Sciatic nerve (tissue), 2 donors: ENCODE results near the gene OBI1. TPM values are rescaled to one million over a fixed set of nuclear protein-coding genes. Genes with fewer than 3 reads are reported as not detected.

ENCODE experiments used
- ATAC-seq: fragments of 200-7000 bp; cut with Tn5 transposase; one replicate; pipeline ENCODE4 v1.9.1; 2020; ENCODE audit warnings: mild to moderate bottlenecking, moderate library complexity
- DNase-seq: peaks from one replicate; pipeline ENCODE4 v3.0.0-alpha.2; 2020; ENCODE audit warnings: low spot score
- intact Hi-C: fragments of 100-400 bp; cut with DNase I; formaldehyde crosslinking; loops from one replicate; pipeline ENCODE4 v1.14.2; 2022
- total RNA-seq: library from RNA; stranded (reverse); fragmentation: NEBNext Ultra II Directional; extraction: Animal tissue kit (Norgen Biotek cat#: 25700); gene quantifications from one replicate; pipeline ENCODE4 v1.2.1, GENCODE V29; 2021
- donor health status: DM: no; HTN: no; CAD: no.
- donor health status: DM: no; HTN: no; CAD: no.

The OBI1 gene
- 11.6 TPM for total RNA-seq

DNA sequence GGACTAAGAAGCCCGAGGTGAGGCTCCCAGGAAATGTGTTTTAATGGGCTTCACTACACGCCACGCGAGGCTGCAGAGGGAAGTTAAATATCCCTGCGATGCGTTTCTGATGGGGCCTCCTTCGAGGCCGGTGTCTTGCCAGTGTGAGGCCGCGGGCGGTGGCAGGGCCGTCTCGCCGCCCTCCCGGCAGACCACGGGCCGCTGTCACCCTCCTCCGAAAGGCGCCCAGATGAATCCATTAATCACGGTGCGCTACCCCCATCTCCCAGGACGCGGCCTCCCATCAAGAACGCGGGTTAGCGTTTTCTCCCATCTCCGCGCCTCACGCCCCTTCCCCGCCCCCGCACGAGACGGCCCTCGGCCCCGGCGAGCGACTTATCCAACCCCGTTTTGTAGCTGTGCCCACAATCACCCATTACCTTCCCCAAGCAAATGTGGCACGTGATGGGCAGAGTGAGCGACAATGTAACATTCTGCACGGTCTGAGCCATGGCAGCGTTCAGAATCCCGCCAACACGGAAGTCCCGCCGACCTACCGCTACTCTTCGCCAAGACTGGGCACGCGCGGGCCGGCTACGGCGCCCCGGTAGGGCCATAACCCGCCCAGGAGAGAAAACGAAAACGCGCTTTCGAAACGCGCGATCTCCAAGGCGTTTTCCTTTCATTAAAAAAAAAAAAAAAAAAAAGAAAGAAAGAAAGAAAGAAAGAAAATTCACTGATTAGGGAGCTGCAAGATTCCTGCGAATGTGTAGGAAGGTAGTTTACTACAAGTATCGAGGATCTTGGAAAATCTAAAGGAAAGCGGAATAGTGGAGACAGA lies at the start of gene OBI1:
TSS of gene OBI1 (minus strand) at position 526 of the 820 bp plus-strand sequence. CDS start at position 491, 35 bp downstream.
- peak; percentile 95 for DNase-seq
- ATAC-seq, result peak; percentile 98
- intact Hi-C loops, result no loop called here

- no peak for DNase-seq
- intact Hi-C loops, result no loop called here
- no peak for ATAC-seq
Measured at GRCh38 chr13:78701383-78701782, 42.4 kb upstream of the OBI1 start.

DNA sequence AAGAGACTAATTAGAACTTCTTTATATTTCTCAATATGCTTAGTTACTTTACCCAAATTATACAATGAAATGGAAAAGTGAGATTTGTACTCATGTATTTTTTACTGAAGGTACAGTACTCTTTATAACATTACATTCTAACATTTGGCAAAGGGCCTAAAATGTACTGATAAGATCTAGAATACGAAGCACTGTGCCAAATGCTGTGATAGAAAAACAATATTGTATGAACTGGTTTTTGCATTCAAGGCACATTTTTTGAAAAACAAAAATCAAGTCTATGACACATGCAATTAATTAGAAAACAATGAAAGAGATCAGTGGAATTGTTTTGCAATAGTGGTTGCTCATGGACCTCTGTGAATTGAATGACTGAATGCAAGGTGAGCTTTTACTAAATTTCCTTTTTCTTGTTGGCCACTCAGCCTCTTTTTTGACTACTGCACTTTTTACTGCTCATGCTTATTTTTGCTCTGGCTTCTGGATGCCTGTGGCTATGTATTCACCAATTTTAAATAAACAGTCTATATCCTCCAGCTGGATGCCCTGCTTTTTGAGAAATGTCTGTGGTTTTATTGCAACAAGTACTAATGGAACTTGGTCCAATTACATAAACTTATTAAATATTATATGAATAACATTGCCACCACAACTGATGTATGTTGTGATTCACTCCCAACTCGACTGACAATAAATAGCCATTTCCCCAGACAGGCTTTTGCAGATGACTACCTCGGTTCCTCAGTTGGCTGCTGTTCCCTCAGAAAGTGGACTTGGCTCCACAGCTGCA lies 41.4 kb upstream of the OBI1 start:
- no peak for ATAC-seq
- no peak for DNase-seq
- intact Hi-C loops, result no loop called here

GRCh38 chr13:78689011-78689410 lies 30.1 kb upstream of the OBI1 start:
- ATAC-seq, result no peak
- intact Hi-C loops, result no loop called here
- no peak for DNase-seq

- no peak for DNase-seq
- intact Hi-C loops, result no loop called here
- ATAC-seq, result no peak
Measured at GRCh38 chr13:78686461-78686860, 27.5 kb upstream of the OBI1 start.

GRCh38 chr13:78680576-78681350 lies 21.8 kb upstream of the OBI1 start:
- DNase-seq, result no peak
- intact Hi-C loops, result no loop called here
- ATAC-seq, result no peak

DNA sequence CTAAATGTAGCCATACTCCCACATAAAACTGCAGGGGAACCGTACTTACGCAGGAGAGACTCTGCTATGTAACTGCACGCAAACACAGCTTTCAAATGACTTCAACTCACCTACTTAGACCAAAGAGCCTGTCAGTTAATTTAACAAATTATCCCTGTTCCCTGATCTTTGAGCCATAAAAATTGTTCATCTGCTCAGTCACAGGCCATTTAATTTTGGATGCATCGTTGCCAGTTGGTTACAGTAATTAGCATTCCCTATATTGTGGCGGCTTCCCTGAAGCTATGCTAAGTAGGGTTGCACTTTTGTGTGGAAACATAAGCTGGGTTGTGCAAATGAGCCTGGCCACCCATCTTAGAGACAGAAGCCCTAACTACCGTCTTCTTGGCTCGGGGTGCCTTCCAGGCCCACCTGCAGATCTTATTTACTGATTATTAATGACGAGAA lies 21.2 kb upstream of the OBI1 start:
- ATAC-seq (no peak), DNase-seq (no peak)
- intact Hi-C loops, result no loop called here

GRCh38 chr13:78679329-78679728 lies 20.4 kb upstream of the OBI1 start:
- no peak for DNase-seq
- intact Hi-C loops, result no loop called here
- no peak for ATAC-seq

GRCh38 chr13:78675112-78675511 lies 16.2 kb upstream of the OBI1 start:
- no peak for ATAC-seq
- DNase-seq, result no peak
- intact Hi-C loops, result no loop called here

DNA sequence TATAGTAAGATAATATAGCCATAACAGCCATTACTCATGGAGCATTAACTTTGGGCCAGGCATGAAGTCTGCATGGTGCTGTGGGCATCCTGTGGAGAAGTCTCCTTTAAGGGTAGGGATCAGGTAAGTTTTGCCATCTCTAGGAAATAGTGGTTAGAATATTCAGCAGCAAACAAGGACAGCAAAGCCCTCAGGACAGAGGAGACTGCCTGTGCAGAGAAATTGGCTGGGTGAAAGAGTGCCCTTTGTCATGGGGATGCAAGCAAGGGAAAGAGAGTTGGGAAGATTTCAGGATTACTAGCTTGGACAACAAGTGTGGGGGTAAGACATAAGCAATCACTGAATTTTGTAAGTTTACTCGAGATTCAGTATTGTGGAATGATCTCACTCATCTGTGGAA lies 15.7 kb upstream of the OBI1 start:
- intact Hi-C loops, result no loop called here
- DNase-seq (no peak), ATAC-seq (no peak)

GRCh38 chr13:78662467-78662866 lies 3.5 kb upstream of the OBI1 start:
- intact Hi-C loops, result no loop called here
- no peak for ATAC-seq

DNA sequence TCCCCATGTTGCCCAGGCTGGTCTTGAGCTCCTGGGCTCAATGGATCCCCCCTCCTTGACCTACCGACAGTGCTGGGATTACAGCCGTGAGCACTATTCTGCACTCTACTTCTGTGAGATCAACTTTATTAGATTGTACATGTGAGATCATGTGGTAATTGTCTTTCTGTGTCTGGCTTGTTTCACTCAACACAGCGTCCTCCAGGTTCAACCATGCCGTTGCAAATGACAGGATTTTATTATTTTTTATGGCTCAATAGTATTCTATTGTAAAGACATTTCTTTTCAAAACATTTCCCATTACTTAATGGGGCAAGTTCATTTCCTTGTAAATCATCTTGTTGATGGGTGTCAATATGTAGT lies 1.5 kb upstream of the OBI1 start:
- ATAC-seq, result peak; percentile 14

More at GRCh38 chr13:78662467-78662866, 3.5 kb upstream of the OBI1 start:
- DNase-seq, result no peak

GRCh38 chr13:78659732-78660494 lies 958 bp upstream of the OBI1 start:
- ATAC-seq (peak; percentile 32), DNase-seq (no peak)
- intact Hi-C loops, result no loop called here

More for the DNA sequence above, 1.5 kb upstream of the OBI1 start:
- DNase-seq, result no peak
- intact Hi-C loops, result no loop called here

DNA sequence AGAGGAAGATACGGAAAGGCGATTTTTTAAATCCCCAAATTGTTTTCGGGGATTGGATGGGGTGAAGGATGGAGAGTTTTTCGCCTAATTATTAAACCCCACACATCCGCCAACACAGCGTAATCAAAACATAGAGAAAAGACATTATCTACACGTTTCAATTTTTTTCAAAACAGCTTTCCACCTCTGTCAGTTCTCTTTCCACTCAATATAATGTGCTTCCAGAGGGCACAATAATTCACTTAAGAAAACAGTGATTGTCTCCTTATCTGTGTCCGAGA lies 435 bp upstream of the OBI1 start:
- ATAC-seq, result peak; percentile 13
- intact Hi-C loops, result no loop called here

GRCh38 chr13:78657699-78658629 lies 991 bp downstream of the OBI1 start:
- ATAC-seq, result no peak
- no peak for DNase-seq
- intact Hi-C loops, result no loop called here

More for the DNA sequence above, 435 bp upstream of the OBI1 start:
- no peak for DNase-seq

DNA sequence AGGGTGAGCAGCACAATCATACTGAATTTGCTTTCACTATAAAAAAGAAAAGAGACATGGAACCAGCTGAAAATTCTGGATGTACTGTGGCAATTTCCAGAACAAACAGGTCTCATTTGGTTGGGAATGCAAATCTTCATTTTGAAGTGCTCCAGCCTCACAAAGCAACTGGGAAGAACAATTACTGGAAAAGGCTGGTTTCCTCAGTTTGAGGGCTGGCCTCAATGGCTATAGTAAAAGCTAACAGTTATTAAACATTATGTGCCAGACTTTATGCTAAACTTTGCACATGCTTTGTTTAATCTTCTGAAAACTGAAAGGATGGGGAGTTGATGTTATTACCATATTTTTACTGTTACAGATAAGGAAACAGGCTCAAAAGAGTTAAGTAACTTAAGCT lies 3.0 kb downstream of the OBI1 start:
- ATAC-seq (no peak), DNase-seq (no peak)
- intact Hi-C loops, result no loop called here

- DNase-seq, result no peak
- intact Hi-C loops, result no loop called here
- no peak for ATAC-seq
Measured at GRCh38 chr13:78655007-78655406, 3.9 kb downstream of the OBI1 start.

- intact Hi-C loops, result no loop called here
- ATAC-seq (no peak), DNase-seq (no peak)
Measured at GRCh38 chr13:78652651-78653050, 6.3 kb downstream of the OBI1 start.
